Heart left ventricle (tissue), 13 donors: ENCODE results near the gene ING1.

ENCODE experiments used
- POLR2A ChIP-seq, 2 donors: fragments of 450-650 bp; IDR thresholded peaks; one replicate each; pipeline ENCODE4 v1.6.1; 2017; ENCODE audit warnings: antibody characterized with exemption in 2 of 2, mild to moderate bottlenecking in 2 of 2, moderate library complexity in 2 of 2
- TF ChIP-seq, protein P1 (sequence below), 12 donors: fragments of 200-600 bp; sonication (generic) in 4 of 12; IDR thresholded peaks; one replicate each; pipeline versions ENCODE4 v1.5.0 to v1.8.0; 2018 to 2022; ENCODE audit warnings: antibody characterized with exemption in 12 of 12, mild to moderate bottlenecking in 5 of 12
- donor health status: ischemic (EF 13 %, LVEDD 7.1; RV severe dilation, severe dysfunction).
- donor health status: DM: no; HTN: yes; CAD: no.
- donor health status: DM: no; HTN: no; CAD: no.
- donor health status: ischemic (EF 25% LVEDD 6.9; RV normal size, moderate dysfunction).
- donor health status: ischemic (EF 25% LVEDD 5.7; RV mildly dilated, moderate dysfunction).
- donor health status: ischemic (EF 35%, LVEDD 5.7; RV mildly dilated, moderate dysfunction).
- donor health status: nonischemic (EF 11% LVEDD 7.7; RV severe dilation, severe dysfunction).
- donor health status: DM: yes; HTN: yes; CAD: no.
- donor health status: PGD.
- donor health status: ischemic (EF 29% LVEDD 5.4; RV normal size, mild dysfunction).
- donor health status: nonischemic (EF 23%, LVEDD 6.1; RV moderate dilation, normal function).

DNA sequence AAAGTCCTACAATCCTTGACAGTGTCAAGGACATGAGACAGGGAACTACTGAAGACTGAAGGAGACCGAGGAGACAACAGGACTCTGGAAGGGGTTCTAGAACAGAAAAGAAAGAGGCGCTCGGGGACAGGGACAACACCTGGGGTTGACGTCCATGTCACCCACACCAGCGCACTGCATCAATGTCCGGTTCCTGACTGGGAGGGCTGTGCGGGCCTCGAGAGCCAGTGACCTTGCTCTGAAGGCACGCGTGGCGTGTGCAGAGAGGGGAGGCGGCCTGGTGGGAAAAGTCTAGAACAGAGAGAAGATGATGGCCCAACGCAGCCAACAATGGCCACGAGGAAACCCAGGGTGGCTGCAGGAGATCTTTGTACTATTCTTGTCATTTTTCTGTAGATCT lies 13.3 kb upstream of the ING1 start:
- TF ChIP-seq, protein P1, sequence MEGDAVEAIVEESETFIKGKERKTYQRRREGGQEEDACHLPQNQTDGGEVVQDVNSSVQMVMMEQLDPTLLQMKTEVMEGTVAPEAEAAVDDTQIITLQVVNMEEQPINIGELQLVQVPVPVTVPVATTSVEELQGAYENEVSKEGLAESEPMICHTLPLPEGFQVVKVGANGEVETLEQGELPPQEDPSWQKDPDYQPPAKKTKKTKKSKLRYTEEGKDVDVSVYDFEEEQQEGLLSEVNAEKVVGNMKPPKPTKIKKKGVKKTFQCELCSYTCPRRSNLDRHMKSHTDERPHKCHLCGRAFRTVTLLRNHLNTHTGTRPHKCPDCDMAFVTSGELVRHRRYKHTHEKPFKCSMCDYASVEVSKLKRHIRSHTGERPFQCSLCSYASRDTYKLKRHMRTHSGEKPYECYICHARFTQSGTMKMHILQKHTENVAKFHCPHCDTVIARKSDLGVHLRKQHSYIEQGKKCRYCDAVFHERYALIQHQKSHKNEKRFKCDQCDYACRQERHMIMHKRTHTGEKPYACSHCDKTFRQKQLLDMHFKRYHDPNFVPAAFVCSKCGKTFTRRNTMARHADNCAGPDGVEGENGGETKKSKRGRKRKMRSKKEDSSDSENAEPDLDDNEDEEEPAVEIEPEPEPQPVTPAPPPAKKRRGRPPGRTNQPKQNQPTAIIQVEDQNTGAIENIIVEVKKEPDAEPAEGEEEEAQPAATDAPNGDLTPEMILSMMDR (IDR thresholded peaks at IDR 0.05) = no peak
- TF ChIP-seq POLR2A (IDR thresholded peaks at IDR 0.05) = no peak
